Ovary (tissue), 9 donors: ENCODE results near the gene ARHGAP10. TPM values are rescaled to one million over a fixed set of nuclear protein-coding genes. Genes with fewer than 3 reads are reported as not detected.

Source experiments
- DNase-seq, 5 donors: peaks; one replicate each; pipeline ENCODE4 v3.0.0-alpha.2; 2019 to 2020
- H3K27ac ChIP-seq, 2 donors: fragments of 200-600 bp; one replicate each; pipeline versions ENCODE4 v1.5.1 to v1.8.0; 2019 to 2022
- H3K27me3 ChIP-seq: fragments of 200-600 bp; one replicate; pipeline ENCODE4 v1.8.0; 2022
- H3K36me3 ChIP-seq: fragments of 200-600 bp; sonication (generic); one replicate; pipeline ENCODE4 v1.5.1; 2019
- H3K4me1 ChIP-seq: one replicate; pipeline ENCODE4 v1.8.1; 2013; ENCODE audit warnings: mild to moderate bottlenecking, moderate library complexity; ENCODE audit not compliant: insufficient read depth
- H3K4me3 ChIP-seq: fragments of 200-600 bp; sonication (generic); one replicate; pipeline ENCODE4 v1.5.1; 2017
- H3K9me3 ChIP-seq, 2 donors: fragments of 200-600 bp in 1 of 2; sonication (generic) in 1 of 2; one replicate each; pipeline versions ENCODE4 v1.5.1 to v1.8.1; 2013 to 2019; ENCODE audit warnings: mild to moderate bottlenecking in 1 of 2, moderate library complexity in 1 of 2
- CTCF ChIP-seq, 3 donors: fragments of 450-650 bp in 2 of 3; fragments of 200-600 bp in 1 of 3; IDR thresholded peaks; one replicate each; pipeline versions ENCODE4 v1.5.1 to v1.8.0; 2016 to 2022; ENCODE audit warnings: antibody characterized with exemption in 3 of 3, mild to moderate bottlenecking in 1 of 3
- EP300 ChIP-seq: sonication (generic); formaldehyde crosslinking; IDR thresholded peaks from one replicate; pipeline ENCODE4 v1.6.1; 2017; ENCODE audit warnings: antibody characterized with exemption
- POLR2A ChIP-seq: fragments of 450-650 bp; IDR thresholded peaks from one replicate; pipeline ENCODE4 v1.6.1; 2017; ENCODE audit warnings: antibody characterized with exemption, mild to moderate bottlenecking, moderate library complexity
- WGBS, 3 donors: extraction: QIAGEN DNeasy Blood & Tissue Kit in 1 of 3; methylation state at CpG; one replicate each; pipeline versions ENCODE4 v1.1.5 to v1.1.7; 2013 to 2017; 5-methylcytosine and 5-hydroxymethylcytosine counted together
- intact Hi-C, 4 donors: fragments of 100-400 bp; cut with DNase I; formaldehyde crosslinking; loops; one replicate each; pipeline versions ENCODE4 v1.11.0 to v1.15.1; 2022 to 2023
- polyA plus RNA-seq, 2 donors: library from polyadenylated mRNA; stranded (reverse); fragments of 200-250 nt in 1 of 2; fragments of 350-450 nt in 1 of 2; fragmentation: Illumina TruSeq in 1 of 2; extraction: RNeasy Lipid Tissue Mini Kit (QIAGEN cat#74804) in 1 of 2; gene quantifications; one replicate each; pipeline ENCODE4 v1.2.3, GENCODE V29; 2013 to 2014
- total RNA-seq, 7 donors: library from RNA; depleted of rRNA in 2 of 7; stranded (reverse); fragments of >200 nt in 2 of 7; fragmentation: NEBNext Ultra II Directional in 3 of 7; extraction: Animal tissue kit (Norgen Biotek cat#: 25700) in 3 of 7; gene quantifications; one replicate each; pipeline versions ENCODE4 v1.1.0 to v1.2.4, GENCODE V29; 2016 to 2023
- donor health status: DM: no; HTN: no; CAD: no; lungs with moderate emphysema.
- donor health status: DM: no; HTN: no; CAD: no.
- donor health status: Bipolar disorder and iron deficiency.
- donor health status: DM: yes; HTN: yes; CAD: no.
- donor health status: DM: no; HTN: no; CAD: no.
- donor health status: DM: yes; HTN: yes; CAD: no.

The ARHGAP10 gene
- total and polyA plus RNA-seq, 9 donors: 37.1 to 76.7 (median 63.8) TPM

- WGBS, 3 donors: 74 to 81% (median 78%) methylated on average over 10 of the region's 10 CpGs
- Histone ChIP-seq H3K27me3 (no peaks in the 10 kb centered on the region), H3K36me3 (no peaks in the 10 kb centered on the region), H3K9me3 (no peaks in the 10 kb centered on the region), H3K4me1 (no peaks in the 10 kb centered on the region), H3K4me3 (no peak overlapping the region), H3K27ac (no peak overlapping the region)
- no peak for DNase-seq
- TF ChIP-seq EP300 (no peak), POLR2A (no peak), CTCF (IDR thresholded peaks at IDR 0.05) (no peak)
- intact Hi-C loops: loop anchor here in 1 of 4 donors (2.0 kb wide), 1 partner anchor 21 kb away; no protein-coding TSS in a partner anchor
These were observed 327.8 kb downstream of the ARHGAP10 start for GRCh38 chr4:148059617-148060180.

GRCh38 chr4:148060264-148061140 is 328.6 kb downstream of the ARHGAP10 start:
- Histone ChIP-seq H3K9me3 (no peaks in the 10 kb centered on the region), H3K27ac (no peak overlapping the region), H3K27me3 (no peaks in the 10 kb centered on the region), H3K4me1 (peaks cover 1% of the 10 kb centered on the region), H3K4me3 (no peak overlapping the region), H3K36me3 (no peaks in the 10 kb centered on the region)
- no peak for DNase-seq
- intact Hi-C loops: loop anchor here in 1 of 4 donors (2.0 kb wide), 1 partner anchor 22 kb away; no protein-coding TSS in a partner anchor
- TF ChIP-seq POLR2A: no peak
- 80 to 84% (median 81%) methylated on average over 13 of the region's 13 CpGs for WGBS, 3 donors

- Histone ChIP-seq H3K36me3 (no peaks in the 10 kb centered on the region), H3K4me1 (peaks cover 3% of the 10 kb centered on the region), H3K4me3 (no peak overlapping the region), H3K9me3 (no peaks in the 10 kb centered on the region), H3K27ac (no peak overlapping the region), H3K27me3 (no peaks in the 10 kb centered on the region)
- no peak for DNase-seq
- WGBS, 3 donors: 65 to 82% (median 77%) methylated on average over 4 of the region's 4 CpGs
- TF ChIP-seq EP300: no peak
- no peak for TF ChIP-seq POLR2A
- no peak for TF ChIP-seq CTCF (IDR thresholded peaks at IDR 0.05)
- intact Hi-C loops: loop anchor here in 1 of 4 donors (2.0 kb wide), 1 partner anchor 22 kb away; no protein-coding TSS in a partner anchor
These were observed 329.2 kb downstream of the ARHGAP10 start for GRCh38 chr4:148061141-148061481.

GRCh38 chr4:148061795-148062194 is 329.9 kb downstream of the ARHGAP10 start:
- 65 to 74% (median 73%) methylated on average over 8 of the region's 8 CpGs for WGBS, 3 donors
- no peak for DNase-seq
- TF ChIP-seq EP300 (no peak), POLR2A (no peak), CTCF (IDR thresholded peaks at IDR 0.05) (no peak)
- Histone ChIP-seq H3K9me3 (no peaks in the 10 kb centered on the region), H3K4me1 (peaks cover 4% of the 10 kb centered on the region), H3K27ac (no peak overlapping the region), H3K27me3 (no peaks in the 10 kb centered on the region), H3K4me3 (no peak overlapping the region), H3K36me3 (no peaks in the 10 kb centered on the region)
- intact Hi-C loops: loop anchor here in 1 of 4 donors (2.0 kb wide), 1 partner anchor 23 kb away; no protein-coding TSS in a partner anchor
